Measurements from ENCODE around the gene LGALS7. TPM values are rescaled to one million over a fixed set of nuclear protein-coding genes. Genes with fewer than 3 reads are reported as not detected.

Gene LGALS7
- polyA plus RNA-seq, 1 of the 3 experiments (the other 2 are of a cell fraction) = not detected

DNA sequence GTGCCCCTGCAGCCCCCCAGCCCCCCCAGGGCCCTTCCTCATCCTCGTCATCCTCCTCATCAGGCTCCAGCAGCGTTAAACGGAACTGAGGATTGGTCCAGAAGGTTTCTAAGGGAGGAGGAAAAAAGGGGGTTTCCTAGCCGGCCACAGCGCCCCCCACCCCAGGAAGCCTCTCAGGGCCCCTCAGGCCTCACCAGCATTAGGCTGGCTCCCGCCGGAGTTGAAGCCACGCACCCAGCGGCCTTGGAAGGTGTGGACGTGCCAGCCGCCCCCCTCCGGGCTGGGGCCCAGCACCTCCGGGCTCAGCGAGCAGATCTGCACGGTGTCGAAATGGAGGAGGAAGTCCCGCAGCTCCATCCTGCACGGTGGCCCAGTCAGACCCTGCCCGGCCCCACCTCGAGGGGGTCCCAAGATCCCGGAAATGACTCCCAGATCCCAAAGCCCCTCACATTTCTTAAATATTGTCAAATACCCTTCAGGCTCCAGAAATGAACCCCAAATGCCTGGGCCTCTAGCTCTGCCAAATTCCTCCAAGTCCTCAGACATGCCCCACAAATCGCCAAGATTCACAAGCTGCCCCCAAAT lies 35.9 kb downstream of the LGALS7 start:
- ChIA-PET POLR2A (interaction anchor here (1.1 kb wide), 1 partner anchor 11 kb away, joined by 3 read pairs; no protein-coding TSS in a partner anchor), CTCF (interaction anchor here (1.0 to 1.4 kb wide), 2 partner anchors 130 to 150 kb away, joined by 3 read pairs; no protein-coding TSS in a partner anchor)
- Histone ChIP-seq H3K4me3 (ENCODE audit: low read depth in 2 of 2, low read length in 1 of 2) (no peak overlapping the region), H3F3A (replicated peaks; ENCODE audit: insufficient read depth) (peaks cover 29% of the 10 kb centered on the region), H2AFZ (ENCODE audit: low read depth) (no peak overlapping the region), H3K4me1 (ENCODE audit: control insufficient read depth in 1 of 2, insufficient read depth in 2 of 2, low read depth in 1 of 2, low read length in 1 of 2) (peaks cover 7 to 12% of the 10 kb centered on the region in 2 experiments; a peak in 3 of 4 replicates), H3K9me3 (no peaks in the 10 kb centered on the region), H3K4me2 (no peak overlapping the region), H3K79me2 (ENCODE audit: insufficient read depth) (no peaks in the 10 kb centered on the region), H3K27me3 (ENCODE audit: insufficient read depth) (no peaks in the 10 kb centered on the region), H3K36me3 (replicated peaks in 1 of 2; ENCODE audit: control insufficient read depth in 1 of 2, insufficient read depth in 2 of 2, low read length in 1 of 2) (no peaks in the 10 kb centered on the region), H3K27ac (ENCODE audit: low read depth in 2 of 2, low read length in 1 of 2) (no peak overlapping the region), H3K9me2 (no peaks in the 10 kb centered on the region), H3K9ac (no peak overlapping the region), H4K20me1 (ENCODE audit: insufficient read depth) (peaks cover 4% of the 10 kb centered on the region; the same call in 1 of the 2 replicates)
- TF ChIP-seq EP300 (IDR thresholded peaks at IDR 0.05; ENCODE audit: borderline replicate concordance in 1 of 2, low read depth in 1 of 2, low read length in 1 of 2) (no peak), JUND (IDR thresholded peaks at IDR 0.05) (no peak), MEF2A (IDR thresholded peaks at IDR 0.05; ENCODE audit: borderline replicate concordance, low read depth) (no peak), RCOR1 (IDR thresholded peaks at IDR 0.05; ENCODE audit: low read length) (no peak), GATA2 (CRISPR knock-in tag; IDR thresholded peaks at IDR 0.05) (no peak), TAF1 (IDR thresholded peaks at IDR 0.05; ENCODE audit: borderline replicate concordance, low read depth, low read length) (no peak), FOXJ3 (CRISPR knock-in tag; IDR thresholded peaks at IDR 0.05) (no peak), FOXM1 (IDR thresholded peaks at IDR 0.05; ENCODE audit: low read depth) (no peak), YY1 (IDR thresholded peaks at IDR 0.05; ENCODE audit: low read depth) (no peak), NRF1 (IDR thresholded peaks at IDR 0.05; ENCODE audit: low read depth, low read length) (no peak), NFIC (IDR thresholded peaks at IDR 0.05; ENCODE audit: borderline replicate concordance) (no peak), TCF12 (IDR thresholded peaks at IDR 0.05) (no peak), GABPA (IDR thresholded peaks at IDR 0.05; ENCODE audit: low read depth) (no peak)
- TF ChIP-seq, protein P1, sequence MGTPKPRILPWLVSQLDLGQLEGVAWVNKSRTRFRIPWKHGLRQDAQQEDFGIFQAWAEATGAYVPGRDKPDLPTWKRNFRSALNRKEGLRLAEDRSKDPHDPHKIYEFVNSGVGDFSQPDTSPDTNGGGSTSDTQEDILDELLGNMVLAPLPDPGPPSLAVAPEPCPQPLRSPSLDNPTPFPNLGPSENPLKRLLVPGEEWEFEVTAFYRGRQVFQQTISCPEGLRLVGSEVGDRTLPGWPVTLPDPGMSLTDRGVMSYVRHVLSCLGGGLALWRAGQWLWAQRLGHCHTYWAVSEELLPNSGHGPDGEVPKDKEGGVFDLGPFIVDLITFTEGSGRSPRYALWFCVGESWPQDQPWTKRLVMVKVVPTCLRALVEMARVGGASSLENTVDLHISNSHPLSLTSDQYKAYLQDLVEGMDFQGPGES (IDR thresholded peaks at IDR 0.05; ENCODE audit: low read depth, low read length) = no peak
- TF ChIP-seq, protein P2, sequence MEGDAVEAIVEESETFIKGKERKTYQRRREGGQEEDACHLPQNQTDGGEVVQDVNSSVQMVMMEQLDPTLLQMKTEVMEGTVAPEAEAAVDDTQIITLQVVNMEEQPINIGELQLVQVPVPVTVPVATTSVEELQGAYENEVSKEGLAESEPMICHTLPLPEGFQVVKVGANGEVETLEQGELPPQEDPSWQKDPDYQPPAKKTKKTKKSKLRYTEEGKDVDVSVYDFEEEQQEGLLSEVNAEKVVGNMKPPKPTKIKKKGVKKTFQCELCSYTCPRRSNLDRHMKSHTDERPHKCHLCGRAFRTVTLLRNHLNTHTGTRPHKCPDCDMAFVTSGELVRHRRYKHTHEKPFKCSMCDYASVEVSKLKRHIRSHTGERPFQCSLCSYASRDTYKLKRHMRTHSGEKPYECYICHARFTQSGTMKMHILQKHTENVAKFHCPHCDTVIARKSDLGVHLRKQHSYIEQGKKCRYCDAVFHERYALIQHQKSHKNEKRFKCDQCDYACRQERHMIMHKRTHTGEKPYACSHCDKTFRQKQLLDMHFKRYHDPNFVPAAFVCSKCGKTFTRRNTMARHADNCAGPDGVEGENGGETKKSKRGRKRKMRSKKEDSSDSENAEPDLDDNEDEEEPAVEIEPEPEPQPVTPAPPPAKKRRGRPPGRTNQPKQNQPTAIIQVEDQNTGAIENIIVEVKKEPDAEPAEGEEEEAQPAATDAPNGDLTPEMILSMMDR (IDR thresholded peaks at IDR 0.05) = no peak
- TF ChIP-seq, protein P3, sequence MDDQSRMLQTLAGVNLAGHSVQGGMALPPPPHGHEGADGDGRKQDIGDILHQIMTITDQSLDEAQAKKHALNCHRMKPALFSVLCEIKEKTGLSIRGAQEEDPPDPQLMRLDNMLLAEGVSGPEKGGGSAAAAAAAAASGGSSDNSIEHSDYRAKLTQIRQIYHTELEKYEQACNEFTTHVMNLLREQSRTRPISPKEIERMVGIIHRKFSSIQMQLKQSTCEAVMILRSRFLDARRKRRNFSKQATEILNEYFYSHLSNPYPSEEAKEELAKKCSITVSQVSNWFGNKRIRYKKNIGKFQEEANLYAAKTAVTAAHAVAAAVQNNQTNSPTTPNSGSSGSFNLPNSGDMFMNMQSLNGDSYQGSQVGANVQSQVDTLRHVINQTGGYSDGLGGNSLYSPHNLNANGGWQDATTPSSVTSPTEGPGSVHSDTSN (IDR thresholded peaks at IDR 0.05) = no peak
- 78% methylated on average over 13 of the region's 22 CpGs for WGBS (ENCODE audit: low lambda C conversion rate)
- DNase-seq = no peak

All from SK-N-SH (cell line).